ENCODE measurements around the gene PAAF1.
"Not testable (repeated sequence)": the region's sequence is repeated elsewhere in the genome, so short reads cannot be mapped to it uniquely, and the experiment has no call there.

Gene PAAF1

GRCh38 chr11:73876424-73877310 lies at the start of gene PAAF1, which contains the start of gene COA4:
Gene PAAF1 (plus strand): TSS chr11:73876999. CDS start chr11:73877022, 23 bp downstream.
Gene COA4 (minus strand): TSS chr11:73876846. CDS start chr11:73873378, 3,468 bp downstream.
- peak; percentile 97 for DNase-seq (ENCODE audit: low spot score)

- DNase-seq (ENCODE audit: low spot score) = no peak
Observed at GRCh38 chr11:73830261-73830660, 46.5 kb upstream of the PAAF1 start.

- DNase-seq (ENCODE audit: low spot score) = no peak
Observed at GRCh38 chr11:73833067-73833466, 43.7 kb upstream of the PAAF1 start.

- peak; percentile 32 for DNase-seq (ENCODE audit: low spot score)
Observed at GRCh38 chr11:73838443-73839122, 38.2 kb upstream of the PAAF1 start.

- no peak for DNase-seq (ENCODE audit: low spot score)
Observed at GRCh38 chr11:73839123-73839457, 37.7 kb upstream of the PAAF1 start.

GRCh38 chr11:73851046-73851764 lies 25.6 kb upstream of the PAAF1 start:
- no peak for DNase-seq (ENCODE audit: low spot score)

- no peak for DNase-seq (ENCODE audit: low spot score)
Observed at GRCh38 chr11:73852049-73852448, 24.8 kb upstream of the PAAF1 start.

- no peak for DNase-seq (ENCODE audit: low spot score)
Observed at GRCh38 chr11:73854680-73855079, 22.1 kb upstream of the PAAF1 start.

GRCh38 chr11:73856031-73856567 lies 20.7 kb upstream of the PAAF1 start:
- no peak for DNase-seq (ENCODE audit: low spot score)

- DNase-seq (ENCODE audit: low spot score) = no peak
Observed at GRCh38 chr11:73859671-73860070, 17.1 kb upstream of the PAAF1 start.

GRCh38 chr11:73860202-73860601 lies 16.6 kb upstream of the PAAF1 start:
- no peak for DNase-seq (ENCODE audit: low spot score)

GRCh38 chr11:73862986-73863385 lies 13.8 kb upstream of the PAAF1 start:
- no peak for DNase-seq (ENCODE audit: low spot score)

- peak; percentile 11 for DNase-seq (ENCODE audit: low spot score)
Observed at GRCh38 chr11:73866095-73866579, 10.7 kb upstream of the PAAF1 start.

GRCh38 chr11:73866586-73866996 lies 10.2 kb upstream of the PAAF1 start:
- DNase-seq (ENCODE audit: low spot score) = peak; percentile 77

GRCh38 chr11:73869332-73869949 lies 7.4 kb upstream of the PAAF1 start:
- no peak for DNase-seq (ENCODE audit: low spot score)

- DNase-seq (ENCODE audit: low spot score) = no peak
Observed at GRCh38 chr11:73870261-73870660, 6.5 kb upstream of the PAAF1 start.

GRCh38 chr11:73872749-73873357 lies 3.9 kb upstream of the PAAF1 start:
- no peak for DNase-seq (ENCODE audit: low spot score)

GRCh38 chr11:73875380-73875779 lies 1.4 kb upstream of the PAAF1 start:
- no peak for DNase-seq (ENCODE audit: low spot score)

GRCh38 chr11:73875840-73876239 lies 959 bp upstream of the PAAF1 start:
- no peak for DNase-seq (ENCODE audit: low spot score)

GRCh38 chr11:73878771-73879170 lies 2.0 kb downstream of the PAAF1 start:
- DNase-seq (ENCODE audit: low spot score) = no peak

GRCh38 chr11:73880449-73880848 lies 3.6 kb downstream of the PAAF1 start:
- DNase-seq (ENCODE audit: low spot score) = not testable (repeated sequence)

All from hepatic stellate cell (primary cell).